GM18499 (cell line): ENCODE data around the gene SART3.
"Not testable (repeated sequence)": the region's sequence is repeated elsewhere in the genome, so short reads cannot be mapped to it uniquely, and the experiment has no call there.

Experiments
- ATAC-seq: cut with Tn5 transposase; IDR thresholded peaks from one replicate; pipeline ENCODE4 v1.9.1; 2021; ENCODE audit warnings: moderate number of reproducible peaks; ENCODE audit not compliant: insufficient read depth, unreplicated experiment

The SART3 gene

DNA sequence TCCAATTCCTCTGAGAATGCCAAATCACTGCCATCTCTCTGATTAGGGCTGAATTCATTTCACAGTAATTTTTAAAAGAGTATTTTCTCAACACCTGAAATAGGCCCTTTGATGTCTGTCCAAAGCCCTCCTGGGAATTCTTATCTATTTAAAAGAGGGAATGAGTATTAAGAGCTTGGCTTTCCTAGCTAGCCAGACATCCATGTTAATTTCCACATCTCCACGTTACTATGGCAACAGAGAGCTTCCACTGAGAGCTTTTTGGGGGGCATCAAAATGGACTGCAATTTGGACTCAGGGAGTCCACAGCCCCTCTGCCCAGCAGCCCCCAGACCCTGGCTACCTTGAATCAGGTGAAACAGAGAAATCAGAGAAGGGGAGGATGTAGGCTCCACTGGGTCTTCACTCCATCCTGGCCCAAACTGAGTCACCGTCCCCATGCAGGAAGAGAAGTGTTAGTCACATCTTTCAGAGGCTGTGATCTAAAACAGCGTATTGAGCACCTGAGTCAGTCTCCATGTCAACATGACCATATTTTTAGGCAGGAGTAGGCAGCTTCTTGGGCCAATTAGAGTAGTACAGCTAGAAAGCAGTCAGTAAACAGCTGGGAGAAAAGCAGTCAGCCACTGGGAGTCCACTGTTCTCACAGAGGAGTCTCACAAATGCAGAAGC is 52.9 kb downstream of the SART3 start:
- no peak for ATAC-seq

DNA sequence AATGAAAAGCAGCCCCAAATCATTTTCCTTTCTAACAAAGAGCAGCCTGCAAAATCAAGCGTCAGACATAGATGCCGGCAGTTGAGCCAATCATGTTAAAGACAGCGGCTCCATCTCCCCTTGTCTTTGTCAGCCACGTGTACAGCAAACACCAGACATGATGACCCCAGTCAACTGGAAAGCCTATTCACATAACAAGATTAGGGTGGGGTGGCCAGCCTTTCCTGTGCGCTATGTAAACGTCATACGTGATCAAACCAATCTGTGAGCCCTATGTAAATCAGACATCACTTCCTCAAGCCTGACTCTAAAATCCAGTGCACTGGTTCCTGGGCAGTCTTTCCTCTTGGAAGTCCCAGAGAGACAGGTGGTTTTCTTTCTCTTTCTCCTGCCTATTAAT is 55.8 kb downstream of the SART3 start:
- ATAC-seq = no peak

DNA sequence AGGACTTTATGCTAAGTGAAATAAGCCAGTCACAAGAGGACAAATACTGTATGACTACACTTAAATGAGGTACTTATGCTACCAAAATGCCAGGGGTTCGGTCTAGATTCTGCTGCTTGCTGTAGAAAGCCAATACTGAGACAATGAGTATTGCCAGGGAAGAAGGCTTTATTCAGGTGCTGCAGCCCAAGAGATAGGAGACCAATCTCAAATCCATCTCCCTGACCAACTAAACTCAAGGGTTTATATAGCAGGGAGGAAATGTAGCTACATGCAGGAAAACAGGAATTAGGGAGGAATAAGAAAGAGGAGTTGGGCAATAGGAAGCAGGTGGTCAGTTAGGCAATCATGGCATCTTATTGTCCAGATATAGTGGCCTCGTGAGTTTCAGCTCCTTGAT is 58.1 kb downstream of the SART3 start:
- ATAC-seq = no peak

DNA sequence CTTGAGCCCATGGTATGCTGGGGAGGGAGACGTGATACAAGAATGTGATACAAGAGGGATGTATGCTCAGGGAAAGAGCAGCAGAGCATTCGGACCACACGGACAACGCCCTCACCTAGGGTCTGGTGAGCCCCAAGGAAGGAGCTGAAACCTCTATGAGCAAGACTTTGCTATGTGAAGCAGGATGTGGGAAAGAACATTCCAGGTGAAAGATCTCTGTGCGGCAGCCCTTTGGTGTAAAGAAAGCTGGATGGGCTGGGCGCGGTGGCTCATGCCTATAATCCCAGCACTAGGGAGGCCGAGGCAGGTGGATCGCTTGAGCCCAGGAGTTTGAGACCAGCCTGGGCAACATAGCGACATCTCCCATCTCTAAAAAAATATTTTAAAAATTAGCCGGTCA is 62.8 kb downstream of the SART3 start:
- no peak for ATAC-seq

DNA sequence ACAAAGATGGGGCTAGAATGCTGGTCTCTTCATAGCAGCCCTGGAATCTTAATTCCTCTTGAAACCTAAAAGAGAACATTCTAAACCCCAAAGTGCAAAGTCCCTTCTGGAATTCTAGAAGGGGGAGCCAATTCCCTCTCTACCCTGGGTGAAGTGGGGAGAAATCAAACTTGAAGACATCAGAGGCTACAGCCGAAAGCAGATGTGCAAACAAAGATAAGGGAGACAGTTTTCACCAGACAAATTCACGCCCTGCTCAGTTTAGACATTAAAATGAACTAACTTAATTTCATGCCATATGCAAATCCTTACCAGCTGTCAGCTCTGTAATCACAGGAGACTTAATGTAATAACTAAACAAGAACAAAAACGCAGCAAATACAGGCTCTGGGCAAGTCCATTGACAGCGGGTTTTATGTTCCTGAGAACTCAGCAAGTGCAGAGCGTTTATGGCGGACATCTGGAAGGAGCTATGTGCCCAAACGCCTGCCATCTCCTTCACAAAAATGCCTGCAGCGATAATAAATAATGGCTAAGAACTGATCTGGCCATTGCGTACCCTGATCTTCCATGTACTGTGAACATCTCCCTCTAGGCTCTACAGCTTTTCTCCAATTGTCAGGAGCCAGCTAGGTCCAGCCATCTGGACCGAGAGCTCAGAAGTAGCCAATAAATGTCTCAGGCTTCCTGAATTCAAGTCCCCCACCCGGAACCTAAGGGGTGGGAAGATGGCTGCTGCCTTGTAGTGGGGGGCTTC is 65.0 kb downstream of the SART3 start:
- no peak for ATAC-seq

DNA sequence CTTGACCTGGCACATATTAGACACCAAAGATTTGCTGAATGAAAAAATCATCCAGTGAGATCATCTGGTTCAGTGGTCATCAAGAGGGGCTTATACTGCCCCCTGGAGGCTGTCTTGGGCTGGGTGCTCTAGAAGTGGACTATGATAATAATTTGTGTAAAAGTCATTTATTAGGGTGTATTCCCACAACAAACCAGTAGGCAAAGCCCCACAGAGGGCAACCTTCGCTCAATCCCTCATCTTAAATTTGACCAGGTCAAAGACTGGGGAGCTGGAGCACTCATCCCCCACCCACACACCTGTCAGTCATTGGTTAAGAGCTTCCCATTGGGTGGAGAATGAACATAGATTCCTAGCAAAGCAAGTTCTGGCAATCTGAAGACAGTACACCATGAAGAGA is 65.9 kb downstream of the SART3 start:
- ATAC-seq = no peak

DNA sequence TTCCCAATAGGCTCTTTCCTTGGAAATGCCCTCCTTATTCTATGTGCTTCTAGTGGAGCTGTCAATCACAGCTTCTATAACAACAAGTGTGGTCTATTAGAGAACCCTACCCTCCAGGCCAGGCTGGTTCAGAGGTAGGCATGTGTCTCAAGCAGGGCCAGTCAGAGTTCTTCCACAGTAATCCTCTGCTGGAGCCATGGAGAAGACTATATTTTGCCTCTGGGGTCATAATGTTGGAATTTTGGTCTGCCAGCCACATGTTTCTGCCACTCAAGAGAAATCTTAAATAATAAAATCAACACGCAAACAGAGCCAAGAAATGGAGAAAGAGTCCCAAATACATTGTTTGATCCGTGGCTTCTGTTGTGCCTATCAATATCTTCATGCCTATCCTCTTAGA is 69.7 kb downstream of the SART3 start:
- ATAC-seq = no peak

DNA sequence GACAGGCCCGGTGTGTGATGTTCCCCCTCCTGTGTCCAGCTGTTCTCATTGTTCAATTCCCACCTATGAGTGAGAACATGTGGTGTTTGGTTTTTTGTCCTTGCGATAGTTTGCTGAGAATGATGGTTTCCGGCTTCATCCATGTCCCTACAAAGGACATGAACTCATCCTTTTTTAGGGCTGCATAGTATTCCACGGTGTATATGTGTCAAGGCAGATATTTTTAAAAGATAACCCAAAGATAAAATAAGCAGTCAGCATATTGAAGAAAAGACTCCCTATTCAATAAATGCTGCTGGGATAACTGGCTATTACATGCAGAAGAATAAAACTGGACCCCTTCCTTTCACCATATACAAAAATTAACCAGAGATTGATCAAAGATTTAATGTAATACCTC is 73.9 kb downstream of the SART3 start:
- ATAC-seq = not testable (repeated sequence)

DNA sequence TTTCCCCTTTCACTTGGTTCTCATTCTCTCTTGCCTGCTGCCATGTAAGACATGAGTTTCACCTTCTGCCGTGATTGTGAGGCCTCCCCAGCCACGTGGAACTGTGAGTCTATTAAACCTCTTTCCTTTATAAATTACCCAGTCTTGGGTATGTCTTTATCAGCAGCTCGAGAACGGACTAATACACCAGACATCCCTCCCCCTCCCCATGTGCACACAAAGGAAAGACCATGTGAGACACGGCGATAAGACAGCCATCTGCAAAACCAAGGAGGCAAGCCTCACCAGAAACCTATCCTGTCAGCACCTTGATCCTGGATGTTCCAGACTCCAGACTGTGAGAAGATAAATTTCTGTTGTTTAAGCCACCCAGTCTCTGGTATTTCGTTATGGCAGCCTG is 75.6 kb downstream of the SART3 start:
- not testable (repeated sequence) for ATAC-seq

DNA sequence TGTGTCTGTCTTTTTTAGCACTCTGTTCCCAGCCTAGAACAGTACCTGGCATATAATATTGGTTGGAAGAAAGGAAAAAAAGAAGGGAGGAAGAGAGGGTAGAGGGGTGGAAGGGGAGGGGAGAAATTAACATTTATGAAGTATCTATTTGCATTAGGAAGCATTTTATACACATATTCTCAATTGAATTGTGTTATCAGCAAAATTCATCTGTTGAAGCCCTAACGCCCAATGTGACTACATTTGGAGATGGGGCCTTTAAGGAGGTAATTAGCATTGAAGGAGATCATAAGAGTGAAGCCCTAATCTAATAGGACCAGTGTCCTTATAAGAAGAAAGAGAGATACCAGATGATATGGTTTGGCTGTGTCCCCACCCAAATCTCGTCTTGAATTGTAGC is 76.1 kb downstream of the SART3 start:
- ATAC-seq = no peak

DNA sequence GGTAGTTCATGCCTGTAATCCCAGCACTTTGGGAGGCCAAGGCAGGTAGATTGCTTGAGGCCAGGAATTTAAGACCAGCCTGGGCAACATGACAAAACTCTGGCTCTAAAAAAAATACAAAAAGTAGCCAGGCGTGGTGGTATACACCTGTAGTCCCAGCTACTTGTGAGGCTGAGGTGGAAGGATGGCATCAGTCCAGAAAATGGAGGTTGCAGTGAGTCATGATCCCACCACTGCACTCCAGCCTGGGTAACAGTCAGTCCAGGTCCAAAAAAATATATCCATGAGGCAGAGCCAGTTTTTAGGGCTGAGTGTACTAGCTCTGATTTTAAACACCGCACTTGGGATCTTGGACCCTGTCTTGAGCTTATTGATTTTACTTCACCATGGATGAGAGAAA is 76.5 kb downstream of the SART3 start:
- no peak for ATAC-seq

DNA sequence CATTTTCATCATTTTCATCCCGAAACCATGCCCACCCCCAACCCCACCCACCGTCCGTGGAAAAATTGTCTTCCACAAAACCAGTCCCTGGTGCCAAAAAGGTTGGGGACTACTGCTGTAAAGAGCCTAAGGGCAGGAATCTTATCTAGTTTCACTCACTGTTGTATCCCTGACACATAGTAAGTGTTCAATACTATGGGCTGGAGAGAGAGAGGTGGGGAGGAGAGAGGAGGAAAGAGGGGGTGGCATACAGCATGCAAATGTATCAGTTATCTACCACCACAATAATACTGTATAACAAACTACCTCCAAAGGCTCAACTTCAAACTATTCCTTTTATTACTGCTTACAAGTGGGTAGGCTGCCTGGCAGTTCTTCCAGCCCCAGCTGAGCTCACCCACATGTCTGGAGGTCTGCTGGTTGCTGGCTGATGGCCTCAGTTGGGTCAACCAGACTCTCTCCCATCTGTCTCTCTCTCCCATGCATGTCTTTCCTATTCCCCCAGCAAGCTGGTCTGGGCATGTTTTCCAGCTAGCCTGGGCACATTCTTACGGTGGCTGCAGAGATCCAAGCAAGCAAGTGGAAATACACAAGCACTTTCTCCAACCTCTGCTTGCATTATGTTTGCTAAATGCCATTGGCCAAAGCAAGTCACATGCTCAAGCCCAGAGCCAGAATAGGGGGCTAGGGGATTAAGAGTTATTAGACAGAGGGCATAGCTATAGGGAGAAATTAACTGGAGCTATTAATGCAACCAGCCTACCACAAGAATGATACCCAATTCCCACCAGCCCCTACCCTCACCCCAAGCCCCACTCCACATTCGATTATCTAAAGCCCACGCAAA is 77.5 kb downstream of the SART3 start:
- no peak for ATAC-seq

DNA sequence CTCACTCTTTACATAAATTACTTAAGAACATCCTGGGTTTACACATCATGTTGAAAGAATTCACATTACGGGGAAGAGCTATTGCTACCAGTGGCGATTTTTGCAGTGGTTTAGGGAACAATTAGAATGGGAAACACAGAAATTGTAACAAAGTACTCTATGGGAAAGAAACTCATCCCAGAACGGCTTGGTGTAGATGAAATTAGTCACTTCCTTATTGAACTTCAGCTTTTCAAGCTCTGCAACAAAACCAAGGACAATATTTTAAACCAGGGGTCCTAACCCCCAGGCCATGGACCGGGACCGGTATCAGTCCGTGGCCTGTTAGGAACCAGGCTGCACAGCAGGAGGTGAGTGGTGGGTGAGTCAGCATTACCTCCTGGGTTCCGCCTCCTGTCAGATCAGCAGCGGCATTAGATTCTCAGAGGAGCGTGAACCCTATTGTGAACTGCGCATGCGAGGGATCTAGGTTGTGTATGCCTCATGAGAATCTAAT is 78.2 kb downstream of the SART3 start:
- ATAC-seq = no peak

DNA sequence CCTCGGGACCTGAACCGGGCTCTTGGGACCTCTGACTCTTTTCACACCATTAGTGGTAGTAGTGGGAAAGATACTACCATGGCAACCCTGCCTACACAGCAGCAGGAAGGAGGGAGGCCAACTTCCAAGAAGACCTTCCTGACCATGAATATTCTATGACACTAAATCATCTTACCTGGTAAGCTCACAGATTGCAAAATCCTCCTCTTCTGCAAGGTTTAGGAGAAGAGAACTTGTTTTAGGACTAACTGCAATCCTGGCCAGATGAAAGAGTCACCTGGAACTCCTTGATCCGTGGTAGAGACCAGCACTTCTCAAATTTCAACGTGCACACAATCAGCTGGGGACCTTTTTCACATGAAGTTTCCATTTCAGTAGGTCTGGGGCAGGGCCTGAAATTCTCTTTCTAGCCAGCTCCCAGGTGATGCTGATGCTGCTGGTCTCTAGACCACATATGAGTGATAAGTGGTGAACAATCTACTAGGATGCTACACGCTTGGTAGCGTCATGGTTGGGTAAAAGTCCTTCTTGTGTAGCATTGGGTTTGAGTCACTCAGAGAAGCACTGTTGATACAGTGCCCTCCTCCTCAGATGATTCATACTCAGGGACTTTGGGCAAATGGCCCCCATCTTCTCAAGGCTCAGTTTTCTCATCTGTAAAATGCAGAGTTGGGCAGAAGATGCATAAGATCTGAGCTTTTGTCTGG is 81.5 kb downstream of the SART3 start:
- ATAC-seq = no peak

DNA sequence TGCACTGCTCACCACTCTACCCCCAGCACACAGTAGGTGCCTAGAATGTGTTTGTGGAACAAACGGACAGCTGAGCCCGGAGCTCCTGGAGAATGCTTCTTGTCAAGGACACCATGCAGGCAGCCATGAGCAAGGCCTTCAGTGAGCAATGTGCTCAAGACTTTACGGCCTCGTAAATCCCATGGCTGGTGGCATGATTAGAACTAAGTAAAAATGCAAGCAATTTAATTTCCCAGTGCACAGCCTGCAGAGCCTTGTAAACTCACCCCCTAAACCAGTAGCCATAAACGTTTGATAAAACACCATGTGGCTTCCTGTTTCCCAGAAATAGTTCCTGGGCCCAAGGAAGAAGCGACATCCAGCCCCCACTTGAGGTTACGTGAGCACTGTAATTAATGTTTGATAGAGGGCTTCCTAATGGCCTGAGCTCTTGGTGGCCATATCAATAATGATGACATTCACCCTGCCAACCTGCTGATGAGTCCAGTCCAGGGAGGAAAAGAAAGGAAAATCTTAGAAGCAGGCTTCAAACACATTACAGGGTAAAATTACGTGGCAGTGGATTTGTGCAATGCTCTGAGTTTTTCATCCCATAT is 82.3 kb downstream of the SART3 start:
- no peak for ATAC-seq

DNA sequence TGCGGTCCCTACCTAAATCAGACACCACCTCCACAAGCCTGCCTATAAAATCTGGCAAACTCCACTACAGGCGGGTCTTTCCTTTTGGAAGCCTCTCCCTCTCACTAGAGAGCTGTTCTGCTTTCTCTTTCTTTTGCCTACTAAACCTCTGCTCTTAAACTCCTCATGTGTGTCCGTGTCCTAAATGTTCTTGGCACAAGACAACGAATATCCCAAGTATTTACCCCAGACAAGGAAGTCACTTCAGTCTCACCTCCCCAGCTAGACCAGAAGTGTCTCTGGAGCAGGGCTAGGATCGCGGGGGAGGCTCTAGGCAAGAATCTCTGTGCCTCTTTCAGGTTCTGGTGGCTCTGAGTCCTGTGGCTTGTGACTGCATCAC is 83.1 kb downstream of the SART3 start:
- ATAC-seq = no peak

DNA sequence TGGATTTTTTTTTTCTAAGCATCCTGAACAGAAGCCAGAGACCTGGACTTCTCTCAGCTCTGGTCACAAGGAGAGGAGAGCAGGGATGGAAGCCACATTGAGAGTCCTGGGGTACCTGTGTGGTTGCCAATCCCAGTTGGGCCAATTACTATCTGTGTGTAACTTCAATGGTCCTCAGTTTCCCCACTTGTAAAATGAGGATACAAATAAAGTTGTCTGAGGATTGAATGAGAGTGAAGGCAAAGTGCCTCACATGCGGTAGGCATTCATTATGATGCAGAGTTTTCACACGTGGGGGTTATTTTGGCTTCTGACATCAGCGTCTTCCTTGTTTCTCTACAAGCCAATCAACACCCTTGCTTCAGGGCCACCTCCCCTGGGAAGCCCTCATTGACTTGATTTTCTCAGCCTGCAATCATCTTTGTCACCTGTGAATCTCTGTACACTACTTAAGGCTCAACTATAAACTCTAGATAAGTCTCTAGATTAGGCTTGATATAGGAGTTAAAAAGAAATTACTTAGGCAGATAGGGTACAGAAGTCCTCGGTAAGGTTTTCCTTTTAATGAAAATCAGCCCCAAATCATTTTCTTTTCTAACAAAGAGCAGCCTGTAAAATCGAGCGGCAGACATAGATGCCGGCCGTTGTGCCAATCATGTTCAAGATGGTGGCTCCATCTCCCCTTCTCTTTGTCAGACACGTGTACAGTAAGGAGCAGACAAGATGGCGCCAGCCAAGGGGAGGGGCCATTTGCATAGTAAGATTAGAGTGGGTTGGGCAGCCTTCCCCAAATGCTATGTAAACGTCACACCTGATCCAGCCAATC is 83.7 kb downstream of the SART3 start:
- ATAC-seq = no peak

DNA sequence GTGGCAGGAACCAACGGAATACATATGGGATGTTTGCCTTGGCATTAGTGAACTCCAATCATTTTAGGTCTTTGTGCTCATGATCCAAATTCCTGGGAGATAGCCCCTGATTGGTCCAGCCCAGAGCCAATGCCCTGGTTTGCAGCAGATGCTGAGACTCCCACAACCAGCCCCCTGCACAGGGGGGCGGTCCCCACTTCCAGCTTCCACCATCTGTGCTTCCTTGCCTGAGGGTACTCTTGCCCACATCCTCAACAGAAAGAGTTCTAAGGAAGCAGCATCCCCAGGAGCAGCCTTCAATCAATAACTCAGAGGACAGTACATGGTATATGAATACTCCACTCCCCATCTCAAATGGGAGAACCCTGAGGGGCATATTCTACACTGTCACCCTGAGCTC is 85.6 kb downstream of the SART3 start:
- ATAC-seq = no peak

DNA sequence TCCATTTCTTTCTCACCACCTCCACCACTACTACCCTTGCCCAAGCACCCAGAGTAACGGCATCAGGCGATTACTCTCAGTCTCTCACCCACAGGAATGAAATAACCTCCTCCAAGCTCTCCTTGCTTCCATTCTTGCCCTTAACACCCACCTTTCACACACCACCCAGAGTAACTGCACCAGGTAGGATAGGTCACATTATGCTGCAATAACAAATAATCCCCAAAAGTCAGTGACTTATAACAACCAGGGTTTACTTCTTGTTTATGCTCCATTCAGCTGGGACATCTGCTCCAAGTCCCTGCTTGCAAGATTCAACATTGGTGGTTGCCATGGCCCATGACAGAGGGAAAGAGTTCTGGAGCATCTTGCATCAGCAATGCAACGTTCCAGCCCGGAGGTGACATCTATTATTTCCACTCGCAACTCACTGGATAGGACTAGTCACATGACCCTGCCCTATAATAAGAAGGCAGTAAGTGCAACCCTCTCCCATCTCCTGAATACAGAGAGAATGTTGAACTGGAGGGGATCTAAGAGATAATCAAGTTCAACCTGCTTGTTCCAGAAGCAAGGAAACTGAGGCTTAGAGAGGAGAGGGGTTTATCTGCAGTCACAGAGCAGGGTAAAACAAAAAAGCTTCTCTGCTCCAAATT is 87.4 kb downstream of the SART3 start:
- ATAC-seq = no peak
